Right forelimb (tissue), 1 donor: ENCODE measurements around the gene GPR180.

Experiments used
- DNase-seq: peaks from one replicate; pipeline ENCODE4 v3.0.0-alpha.2; 2018

GPR180 gene

GRCh38 chr13:94657167-94657566, 55.5 kb downstream of the GPR180 start:
- DNase-seq, result no peak

GRCh38 chr13:94658926-94659597, 57.4 kb downstream of the GPR180 start:
- no peak for DNase-seq

- no peak for DNase-seq
These were observed 57.9 kb downstream of the GPR180 start for GRCh38 chr13:94659598-94659946.

GRCh38 chr13:94660695-94661326, 59.2 kb downstream of the GPR180 start:
- DNase-seq, result no peak

- no peak for DNase-seq
These were observed 59.7 kb downstream of the GPR180 start for GRCh38 chr13:94661406-94661805.

GRCh38 chr13:94662274-94662945, 60.8 kb downstream of the GPR180 start:
- DNase-seq, result no peak

- no peak for DNase-seq
These were observed 63.2 kb downstream of the GPR180 start for GRCh38 chr13:94664889-94665288.

GRCh38 chr13:94666065-94666464, 64.4 kb downstream of the GPR180 start:
- no peak for DNase-seq

GRCh38 chr13:94667190-94667589, 65.5 kb downstream of the GPR180 start:
- no peak for DNase-seq

- no peak for DNase-seq
These were observed 70.7 kb downstream of the GPR180 start for GRCh38 chr13:94672400-94672799.

GRCh38 chr13:94673851-94674250, 72.2 kb downstream of the GPR180 start:
- no peak for DNase-seq

GRCh38 chr13:94674609-94675348, 73.1 kb downstream of the GPR180 start:
- no peak for DNase-seq

- no peak for DNase-seq
These were observed 76.1 kb downstream of the GPR180 start for GRCh38 chr13:94677799-94678198.

GRCh38 chr13:94678845-94679244, 77.2 kb downstream of the GPR180 start:
- no peak for DNase-seq

GRCh38 chr13:94679614-94680013, 78.0 kb downstream of the GPR180 start:
- DNase-seq, result no peak

GRCh38 chr13:94682229-94682628, 80.6 kb downstream of the GPR180 start:
- no peak for DNase-seq

GRCh38 chr13:94683409-94683808, 81.8 kb downstream of the GPR180 start:
- no peak for DNase-seq
